HepG2 (cell line): Measurements from ENCODE around the gene CEP43. TPM values are rescaled to one million over a fixed set of nuclear protein-coding genes. Genes with fewer than 3 reads are reported as not detected.

Source experiments
- HNF1B ChIP-seq: sonication (generic); formaldehyde crosslinking; IDR thresholded peaks from 2 replicates; pipeline ENCODE4 v1.5.1; 2020; ENCODE audit warnings: mild to moderate bottlenecking, moderate library complexity, missing genetic modification reagents
- REXO4 ChIP-seq: sonication (generic); formaldehyde crosslinking; IDR thresholded peaks from 2 replicates; pipeline ENCODE4 v1.8.0; 2022; ENCODE audit warnings: missing genetic modification reagents, mild to moderate bottlenecking, borderline replicate concordance
- RORA ChIP-seq: sonication (generic); formaldehyde crosslinking; IDR thresholded peaks from 2 replicates; pipeline ENCODE4 v1.5.0; 2020; ENCODE audit warnings: mild to moderate bottlenecking, missing genetic modification reagents, moderate library complexity
- STAT5B ChIP-seq: sonication (generic); formaldehyde crosslinking; IDR thresholded peaks from 2 replicates; pipeline ENCODE4 v1.4.0; 2020; ENCODE audit warnings: missing genetic modification reagents
- SUZ12 ChIP-seq: fragments of 150-350 bp; IDR thresholded peaks from 2 replicates; pipeline ENCODE4 v1.6.1; 2014; ENCODE audit warnings: low read depth, low read length
- USF2 ChIP-seq, 2 experiments: sonication (generic) in 1 of 2; formaldehyde crosslinking in 1 of 2; IDR thresholded peaks; 2 replicates each; pipeline versions ENCODE4 v1.5.1 to v1.6.1; 2011 to 2020; ENCODE audit warnings: borderline replicate concordance in 1 of 2, low read depth in 1 of 2, low read length in 1 of 2, mild to moderate bottlenecking in 1 of 2, missing genetic modification reagents in 1 of 2, moderate library complexity in 1 of 2
- ZBTB1 ChIP-seq: sonication (generic); formaldehyde crosslinking; IDR thresholded peaks from 2 replicates; pipeline ENCODE4 v1.4.0; 2020; ENCODE audit warnings: missing genetic modification reagents, borderline replicate concordance
- polyA plus RNA-seq, 8 experiments: library from polyadenylated mRNA; depleted of rRNA in 3 of 8; stranded (reverse) in 7 of 8; unstranded in 1 of 8; fragments of >200 nt; fragmentation: Illumina TruSeq in 4 of 8; extraction: Trizol in 4 of 8; gene quantifications; 2 replicates each; pipeline versions ENCODE4 v1.2.1 to v1.2.3, GENCODE V29; 2011 to 2016; ENCODE audit warnings: low read depth in 4 of 8, missing spikeins in 1 of 8, mixed read lengths in 1 of 8; ENCODE audit not compliant: insufficient read depth in 1 of 8
- total RNA-seq, 5 experiments: library from RNA; depleted of rRNA; stranded (reverse); fragments of >200 nt; fragmentation: Illumina TruSeq; extraction: Trizol; gene quantifications; 2 replicates each; pipeline ENCODE4 v1.2.3, GENCODE V29; 2016; ENCODE audit warnings: low read depth in 1 of 5

CEP43 gene
- total and polyA plus RNA-seq, 2 of the 13 experiments (the other 11 are each of a cell fraction or from before 2014, with no cell fraction given), result 29.3 to 73.9 TPM

GRCh38 chr6:167030222-167031072, 31.2 kb downstream of the CEP43 start (continued):
- TF ChIP-seq HNF1B (CRISPR knock-in tag) (no peak), USF2 (IDR thresholded peaks at IDR 0.05; ENCODE audit: low read depth, low read length) (no peak), USF2 (CRISPR knock-in tag; IDR thresholded peaks at IDR 0.05; ENCODE audit: borderline replicate concordance) (no peak), STAT5B (no peak), RORA (CRISPR knock-in tag) (no peak), SUZ12 (no peak), ZBTB1 (CRISPR knock-in tag) (no peak), REXO4 (CRISPR knock-in tag) (no peak)
